ENCODE measurements around the gene CDK4.

DNA sequence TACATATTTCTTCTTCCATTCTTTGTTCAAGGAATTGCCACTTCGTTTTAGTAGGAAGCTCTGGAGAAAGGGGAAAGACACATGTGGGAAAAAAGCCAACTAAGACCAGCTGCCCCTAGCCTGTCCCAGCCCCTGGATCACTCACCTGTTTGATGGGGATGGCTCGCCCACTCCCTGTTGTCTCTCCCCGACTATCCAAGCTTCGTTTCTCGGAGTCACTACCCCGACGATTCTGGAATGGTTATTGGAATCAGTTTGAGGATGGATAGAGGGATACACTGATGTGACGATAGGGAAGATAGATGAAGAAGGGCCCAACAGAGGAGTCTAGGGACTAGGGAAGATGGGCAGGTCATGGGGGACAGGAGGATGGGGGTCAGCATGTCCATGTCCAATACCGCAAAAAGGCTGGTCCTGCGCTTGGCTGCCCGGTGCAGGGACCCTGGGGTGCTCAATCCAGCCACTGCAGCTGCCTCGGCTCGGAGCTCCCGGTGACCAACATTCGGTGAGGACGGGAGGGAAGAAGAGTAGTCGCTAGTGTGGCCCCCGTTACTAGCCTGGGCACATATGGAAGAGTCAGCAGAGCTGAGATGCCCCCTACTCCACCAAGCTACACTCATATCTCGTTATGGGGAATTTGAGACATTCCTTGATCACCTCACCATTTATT, 20.6 kb downstream of the CDK4 start:
- TF ChIP-seq POLR2AphosphoS5 (IDR thresholded peaks at IDR 0.05; ENCODE audit: low read depth, low read length) (no peak), POLR2A (IDR thresholded peaks at IDR 0.05; ENCODE audit: low read depth, low read length) (no peak)
